ENCODE results near the gene TGM4. TPM values are rescaled to one million over a fixed set of nuclear protein-coding genes. Genes with fewer than 3 reads are reported as not detected.
A peak's percentile ranks its signal among the peaks of the same experiment; 100 is the strongest.

Gene TGM4
- total and polyA plus RNA-seq, 7 experiments from 2014 or later: 0.07 TPM; not detected in 6

GRCh38 chr3:44926921-44927320, 52.5 kb downstream of the TGM4 start:
- no peaks in the 10 kb centered on the region for H3K27me3 ChIP-seq (ENCODE audit: control insufficient read depth in 2 of 2, insufficient read depth in 2 of 2, low read length in 2 of 2)
- no peaks in the 10 kb centered on the region for H3K4me1 ChIP-seq (ENCODE audit: control insufficient read depth in 2 of 2, insufficient read depth in 2 of 2, low read length in 2 of 2)
- intact Hi-C loops (cut with micrococcal nuclease): no loop called here
- Mint-ChIP-seq H3K4me1 (no peaks in the 10 kb centered on the region), H3K36me3 (peaks cover 9 to 51% (median 20%) of the 10 kb centered on the region in 5 donors), H3K4me3 (no peak overlapping the region), H3K9me3 (no peaks in the 10 kb centered on the region), H3K27ac (peak overlapping the region in 2 of 9 donors; percentile 59 to 79), H3K27me3 (no peaks in the 10 kb centered on the region)
- ChIA-PET CTCF (no interaction called here), POLR2A (no interaction called here)
- no peak for DNase-seq
- H3K27ac ChIP-seq (ENCODE audit: low read depth, low read length): no peak overlapping the region
- no peak overlapping the region for H3K4me3 ChIP-seq (ENCODE audit: low read length)
- H3K36me3 ChIP-seq (ENCODE audit: control insufficient read depth in 2 of 3, insufficient read depth in 3 of 3, low read length in 3 of 3): peaks cover 0 to 86% (median 1%) of the 10 kb centered on the region in 3 experiments
- ATAC-seq: no peak
- H3K9me3 ChIP-seq (ENCODE audit: control insufficient read depth in 2 of 3, low read length in 3 of 3): no peaks in the 10 kb centered on the region

- ATAC-seq: no peak
- ChIA-PET CTCF (no interaction called here), POLR2A (no interaction called here)
- Mint-ChIP-seq H3K9me3 (no peaks in the 10 kb centered on the region), H3K27me3 (no peaks in the 10 kb centered on the region), H3K27ac (peak overlapping the region in 2 of 9 donors; percentile 59 to 79), H3K4me3 (no peak overlapping the region), H3K36me3 (peaks cover 7 to 48% (median 20%) of the 10 kb centered on the region in 5 donors), H3K4me1 (no peaks in the 10 kb centered on the region)
- peaks cover 0 to 86% (median 3%) of the 10 kb centered on the region in 3 experiments for H3K36me3 ChIP-seq (ENCODE audit: control insufficient read depth in 2 of 3, insufficient read depth in 3 of 3, low read length in 3 of 3)
- no peak for DNase-seq
- H3K9me3 ChIP-seq (ENCODE audit: control insufficient read depth in 2 of 3, low read length in 3 of 3): no peaks in the 10 kb centered on the region
- no peak overlapping the region for H3K4me3 ChIP-seq (ENCODE audit: low read length)
- H3K27me3 ChIP-seq (ENCODE audit: control insufficient read depth in 2 of 2, insufficient read depth in 2 of 2, low read length in 2 of 2): no peaks in the 10 kb centered on the region
- no peak overlapping the region for H3K27ac ChIP-seq (ENCODE audit: low read depth, low read length)
- intact Hi-C loops (cut with micrococcal nuclease): no loop called here
- no peaks in the 10 kb centered on the region for H3K4me1 ChIP-seq (ENCODE audit: control insufficient read depth in 2 of 2, insufficient read depth in 2 of 2, low read length in 2 of 2)
Measured at GRCh38 chr3:44927371-44927770, 53.0 kb downstream of the TGM4 start.

- H3K9me3 Mint-ChIP-seq: no peaks in the 10 kb centered on the region
- POLR2A ChIA-PET: no interaction called here
- CTCF ChIA-PET: interaction anchor here (0.5 to 0.7 kb wide), 2 partner anchors 91 to 726 kb away, joined by 3 read pairs; no protein-coding TSS in a partner anchor
- H3K9me3 ChIP-seq (ENCODE audit: control insufficient read depth in 2 of 3, low read length in 3 of 3): no peaks in the 10 kb centered on the region
- H3K27me3 ChIP-seq (ENCODE audit: control insufficient read depth in 2 of 2, insufficient read depth in 2 of 2, low read length in 2 of 2): no peaks in the 10 kb centered on the region
- peaks cover 0 to 13% (median 3%) of the 10 kb centered on the region in 7 donors for H3K4me1 Mint-ChIP-seq
- H3K4me3 Mint-ChIP-seq: no peak overlapping the region
- H3K36me3 ChIP-seq (ENCODE audit: control insufficient read depth in 2 of 3, insufficient read depth in 3 of 3, low read length in 3 of 3): peaks cover 0 to 90% (median 3%) of the 10 kb centered on the region in 3 experiments
- intact Hi-C loops (cut with micrococcal nuclease): no loop called here
- H3K27ac ChIP-seq (ENCODE audit: low read depth, low read length): no peak overlapping the region
- peaks cover 11 to 53% (median 18%) of the 10 kb centered on the region in 5 donors for H3K36me3 Mint-ChIP-seq
- H3K27ac Mint-ChIP-seq: no peak overlapping the region
- ATAC-seq (no peak), DNase-seq (no peak)
- no peak overlapping the region for H3K4me3 ChIP-seq (ENCODE audit: low read length)
- H3K27me3 Mint-ChIP-seq: no peaks in the 10 kb centered on the region
- H3K4me1 ChIP-seq (ENCODE audit: control insufficient read depth in 2 of 2, insufficient read depth in 2 of 2, low read length in 2 of 2): no peaks in the 10 kb centered on the region
Measured at GRCh38 chr3:44929782-44930181, 55.4 kb downstream of the TGM4 start.

- no peaks in the 10 kb centered on the region for H3K27me3 ChIP-seq (ENCODE audit: control insufficient read depth in 2 of 2, insufficient read depth in 2 of 2, low read length in 2 of 2)
- H3K9me3 ChIP-seq (ENCODE audit: control insufficient read depth in 2 of 3, low read length in 3 of 3): no peaks in the 10 kb centered on the region
- H3K27me3 Mint-ChIP-seq: no peaks in the 10 kb centered on the region
- H3K4me1 ChIP-seq (ENCODE audit: control insufficient read depth in 2 of 2, insufficient read depth in 2 of 2, low read length in 2 of 2): no peaks in the 10 kb centered on the region
- peaks cover 11 to 53% (median 17%) of the 10 kb centered on the region in 5 donors for H3K36me3 Mint-ChIP-seq
- intact Hi-C loops (cut with micrococcal nuclease): no loop called here
- H3K36me3 ChIP-seq (ENCODE audit: control insufficient read depth in 2 of 3, insufficient read depth in 3 of 3, low read length in 3 of 3): peaks cover 0 to 82% (median 3%) of the 10 kb centered on the region in 3 experiments
- no peak overlapping the region for H3K4me3 ChIP-seq (ENCODE audit: low read length)
- ChIA-PET POLR2A (no interaction called here), CTCF (no interaction called here)
- no peak for ATAC-seq
- H3K27ac ChIP-seq (ENCODE audit: low read depth, low read length): no peak overlapping the region
- H3K9me3 Mint-ChIP-seq: peaks cover 0 to 2% (median 0%) of the 10 kb centered on the region in 11 donors
- H3K4me1 Mint-ChIP-seq: peaks cover 0 to 13% (median 8%) of the 10 kb centered on the region in 7 donors
- DNase-seq: no peak
- no peak overlapping the region for H3K4me3 Mint-ChIP-seq
- H3K27ac Mint-ChIP-seq: no peak overlapping the region
Measured at GRCh38 chr3:44930911-44931310, 56.5 kb downstream of the TGM4 start.

GRCh38 chr3:44931791-44932190, 57.4 kb downstream of the TGM4 start:
- ChIA-PET CTCF (no interaction called here), POLR2A (no interaction called here)
- ATAC-seq (no peak), DNase-seq (no peak)
- Histone ChIP-seq H3K4me1 (ENCODE audit: control insufficient read depth in 2 of 2, insufficient read depth in 2 of 2, low read length in 2 of 2) (no peaks in the 10 kb centered on the region), H3K27ac (ENCODE audit: low read depth, low read length) (no peak overlapping the region), H3K9me3 (ENCODE audit: control insufficient read depth in 2 of 3, low read length in 3 of 3) (no peaks in the 10 kb centered on the region), H3K36me3 (ENCODE audit: control insufficient read depth in 2 of 3, insufficient read depth in 3 of 3, low read length in 3 of 3) (peaks cover 0 to 74% (median 3%) of the 10 kb centered on the region in 3 experiments), H3K27me3 (ENCODE audit: control insufficient read depth in 2 of 2, insufficient read depth in 2 of 2, low read length in 2 of 2) (no peaks in the 10 kb centered on the region), H3K4me3 (ENCODE audit: low read length) (no peak overlapping the region)
- H3K36me3 Mint-ChIP-seq: peaks cover 11 to 53% (median 21%) of the 10 kb centered on the region in 5 donors
- H3K4me1 Mint-ChIP-seq: peaks cover 6 to 19% (median 13%) of the 10 kb centered on the region in 7 donors
- no peaks in the 10 kb centered on the region for H3K27me3 Mint-ChIP-seq
- no peak overlapping the region for H3K4me3 Mint-ChIP-seq
- peaks cover 0 to 2% (median 0%) of the 10 kb centered on the region in 11 donors for H3K9me3 Mint-ChIP-seq
- peak overlapping the region in 1 of 9 donors; percentile 16 for H3K27ac Mint-ChIP-seq
- intact Hi-C loops (cut with micrococcal nuclease): no loop called here

GRCh38 chr3:44932271-44932670, 57.9 kb downstream of the TGM4 start:
- no peak overlapping the region for H3K4me3 ChIP-seq (ENCODE audit: low read length)
- Mint-ChIP-seq H3K36me3 (peaks cover 7 to 52% (median 18%) of the 10 kb centered on the region in 5 donors), H3K9me3 (peaks cover 0 to 2% (median 0%) of the 10 kb centered on the region in 11 donors), H3K27me3 (no peaks in the 10 kb centered on the region), H3K4me3 (no peak overlapping the region), H3K27ac (peak overlapping the region in 1 of 9 donors; percentile 56), H3K4me1 (peaks cover 6 to 19% (median 13%) of the 10 kb centered on the region in 7 donors)
- no peaks in the 10 kb centered on the region for H3K4me1 ChIP-seq (ENCODE audit: control insufficient read depth in 2 of 2, insufficient read depth in 2 of 2, low read length in 2 of 2)
- intact Hi-C loops (cut with micrococcal nuclease): no loop called here
- POLR2A ChIA-PET: no interaction called here
- ATAC-seq (no peak), DNase-seq (no peak)
- no peaks in the 10 kb centered on the region for H3K27me3 ChIP-seq (ENCODE audit: control insufficient read depth in 2 of 2, insufficient read depth in 2 of 2, low read length in 2 of 2)
- CTCF ChIA-PET: no interaction called here
- no peaks in the 10 kb centered on the region for H3K9me3 ChIP-seq (ENCODE audit: control insufficient read depth in 2 of 3, low read length in 3 of 3)
- H3K27ac ChIP-seq (ENCODE audit: low read depth, low read length): no peak overlapping the region
- peaks cover 0 to 69% (median 3%) of the 10 kb centered on the region in 3 experiments for H3K36me3 ChIP-seq (ENCODE audit: control insufficient read depth in 2 of 3, insufficient read depth in 3 of 3, low read length in 3 of 3)
